Activated T-helper 2 cell treated with anti-CD3 and anti-CD28 coated beads, Interferon-gamma antibody, Interleukin-2, Interleukin-4, amounts not matched to agents 10 μg/mL and 5 μg/mL and 100 μg/mL, durations not matched to agents 14 hours and 24 hours and 36 hours (primary cell): ENCODE data around the gene CDK14. TPM values are rescaled to one million over a fixed set of nuclear protein-coding genes. Genes with fewer than 3 reads are reported as not detected.

ENCODE experiments used
- DNase-seq: peaks from one replicate; pipeline ENCODE4 v3.0.0; 2021; ENCODE audit warnings: low spot score
- H3K27ac Mint-ChIP-seq: one replicate; pipeline ENCODE4 v1.8.0; 2021; ENCODE audit warnings: mixed read lengths
- H3K27me3 Mint-ChIP-seq: one replicate; pipeline ENCODE4 v1.8.0; 2021; ENCODE audit warnings: low read depth, mixed read lengths
- H3K36me3 Mint-ChIP-seq: one replicate; pipeline ENCODE4 v1.8.0; 2021; ENCODE audit warnings: low read depth, mixed read lengths
- H3K4me1 Mint-ChIP-seq: one replicate; pipeline ENCODE4 v1.8.0; 2021; ENCODE audit warnings: low read depth, mixed read lengths
- H3K4me3 Mint-ChIP-seq: one replicate; pipeline ENCODE4 v1.8.0; 2021; ENCODE audit warnings: low read depth, mild to moderate bottlenecking, moderate library complexity, mixed read lengths
- H3K9me3 Mint-ChIP-seq: one replicate; pipeline ENCODE4 v1.8.0; 2021; ENCODE audit warnings: mixed read lengths
- intact Hi-C: fragments of 100-400 bp; cut with micrococcal nuclease; formaldehyde crosslinking; loops from one replicate; pipeline ENCODE4 v1.15.1; 2023
- total RNA-seq: library from RNA; stranded (reverse); gene quantifications from 2 replicates; pipeline ENCODE4 v1.2.3, GENCODE V29; 2022

The CDK14 gene
- total RNA-seq, 1 donor from 2014 or later: 2.2 TPM

- no peak overlapping the region for H3K27ac Mint-ChIP-seq
- H3K4me3 Mint-ChIP-seq: no peak overlapping the region
- H3K36me3 Mint-ChIP-seq: no peaks in the 10 kb centered on the region
- intact Hi-C loops: no loop called here
- no peaks in the 10 kb centered on the region for H3K27me3 Mint-ChIP-seq
- no peaks in the 10 kb centered on the region for H3K9me3 Mint-ChIP-seq
- H3K4me1 Mint-ChIP-seq: no peaks in the 10 kb centered on the region
- DNase-seq: no peak
Observed at GRCh38 chr7:91128683-91129348, 532.7 kb downstream of the CDK14 start.

DNA sequence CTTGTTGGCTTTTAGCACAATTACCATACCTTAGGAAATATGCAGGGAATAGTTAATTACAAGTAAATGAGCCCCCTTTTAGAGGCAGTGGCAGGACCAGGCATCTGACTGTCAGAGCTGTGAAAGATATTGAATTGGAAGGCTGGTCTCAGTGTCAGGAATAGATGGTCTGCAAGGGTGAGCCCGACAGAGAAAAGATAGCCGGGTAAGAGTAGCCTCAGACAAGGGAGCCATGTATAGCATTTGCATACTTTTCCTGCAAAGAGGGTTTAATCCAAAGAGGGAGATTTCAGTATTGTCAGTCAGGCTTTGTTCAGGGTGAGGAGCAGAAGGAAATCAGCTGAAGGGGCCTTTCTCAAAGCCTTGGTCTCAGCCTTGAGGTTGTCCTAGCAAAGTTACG, 539.2 kb downstream of the CDK14 start:
- Mint-ChIP-seq H3K4me1 (no peaks in the 10 kb centered on the region), H3K27me3 (no peaks in the 10 kb centered on the region), H3K36me3 (no peaks in the 10 kb centered on the region), H3K27ac (no peak overlapping the region), H3K9me3 (no peaks in the 10 kb centered on the region), H3K4me3 (no peak overlapping the region)
- no peak for DNase-seq
- intact Hi-C loops: no loop called here

DNA sequence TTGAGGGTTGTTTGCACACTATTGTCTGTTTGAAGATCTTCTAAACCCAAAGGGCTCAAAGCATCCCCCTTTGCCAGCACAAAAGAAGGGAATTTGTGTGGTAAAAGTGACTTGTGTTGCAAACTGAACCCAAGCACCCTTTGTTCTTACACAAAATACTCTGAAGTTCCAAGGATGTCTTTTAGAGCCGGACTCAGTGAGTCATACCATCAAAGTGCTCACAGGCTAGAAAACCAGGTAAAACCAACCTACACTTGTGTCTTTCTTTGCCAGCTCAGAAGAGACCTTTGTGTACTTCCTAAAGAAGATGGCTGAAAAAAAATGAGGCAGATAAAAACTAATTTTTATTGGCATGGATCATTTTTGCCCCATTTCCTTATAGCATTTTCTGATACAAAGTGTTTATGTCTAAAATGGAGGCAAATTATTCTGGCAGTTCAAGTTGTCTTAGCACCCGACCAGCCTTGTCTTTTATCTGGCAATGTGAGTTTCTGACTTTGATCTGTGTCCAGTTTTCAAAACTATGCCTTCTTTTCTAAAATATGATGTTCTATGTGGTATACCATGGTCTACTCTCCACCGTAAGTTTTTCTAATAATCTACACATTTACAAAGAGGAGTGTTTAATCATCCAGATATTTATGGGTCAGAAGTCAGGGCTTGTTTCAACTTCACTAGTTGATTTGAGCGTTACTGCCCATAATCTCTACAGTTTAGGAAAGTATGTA, 539.7 kb downstream of the CDK14 start:
- Mint-ChIP-seq H3K27ac (no peak overlapping the region), H3K9me3 (no peaks in the 10 kb centered on the region), H3K36me3 (no peaks in the 10 kb centered on the region), H3K4me3 (no peak overlapping the region), H3K4me1 (no peaks in the 10 kb centered on the region), H3K27me3 (no peaks in the 10 kb centered on the region)
- DNase-seq: no peak
- intact Hi-C loops: no loop called here

DNA sequence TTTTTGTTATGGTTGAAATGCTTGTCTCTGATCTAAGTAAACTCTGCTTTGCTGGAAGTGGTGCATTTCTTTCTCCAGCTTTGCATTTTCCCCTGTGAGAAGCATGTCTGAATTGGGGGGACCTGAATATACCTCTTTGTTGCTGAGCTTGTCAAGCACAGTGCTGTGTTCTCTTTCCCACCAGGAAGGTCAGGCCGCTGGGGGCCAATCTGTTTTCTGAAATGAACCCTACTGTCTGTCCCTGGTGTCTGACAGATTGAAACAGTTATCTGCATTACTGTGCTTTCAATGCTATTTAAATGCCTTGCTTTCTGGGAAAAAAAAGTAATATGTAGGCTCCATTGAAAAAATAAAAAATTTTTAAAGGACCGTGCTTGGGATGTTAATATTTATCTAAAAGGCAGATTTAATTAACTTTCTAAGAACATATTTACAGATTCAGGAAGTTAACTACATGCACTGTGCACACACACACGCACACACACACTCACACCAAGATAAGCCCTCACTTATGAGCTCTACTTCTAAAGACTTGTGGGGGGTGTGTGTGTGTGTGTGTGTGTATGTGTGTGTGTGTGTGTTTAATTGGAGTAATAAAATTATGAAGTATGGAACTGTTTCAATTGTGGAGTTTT, 541.1 kb downstream of the CDK14 start:
- Mint-ChIP-seq H3K27me3 (no peaks in the 10 kb centered on the region), H3K36me3 (no peaks in the 10 kb centered on the region), H3K4me3 (no peak overlapping the region), H3K4me1 (no peaks in the 10 kb centered on the region), H3K27ac (no peak overlapping the region), H3K9me3 (no peaks in the 10 kb centered on the region)
- intact Hi-C loops: no loop called here
- no peak for DNase-seq

GRCh38 chr7:91137788-91138368, 541.8 kb downstream of the CDK14 start:
- no peak overlapping the region for H3K27ac Mint-ChIP-seq
- H3K9me3 Mint-ChIP-seq: no peaks in the 10 kb centered on the region
- H3K4me1 Mint-ChIP-seq: no peaks in the 10 kb centered on the region
- no peaks in the 10 kb centered on the region for H3K36me3 Mint-ChIP-seq
- no peaks in the 10 kb centered on the region for H3K27me3 Mint-ChIP-seq
- intact Hi-C loops: no loop called here
- H3K4me3 Mint-ChIP-seq: no peak overlapping the region
- no peak for DNase-seq

DNA sequence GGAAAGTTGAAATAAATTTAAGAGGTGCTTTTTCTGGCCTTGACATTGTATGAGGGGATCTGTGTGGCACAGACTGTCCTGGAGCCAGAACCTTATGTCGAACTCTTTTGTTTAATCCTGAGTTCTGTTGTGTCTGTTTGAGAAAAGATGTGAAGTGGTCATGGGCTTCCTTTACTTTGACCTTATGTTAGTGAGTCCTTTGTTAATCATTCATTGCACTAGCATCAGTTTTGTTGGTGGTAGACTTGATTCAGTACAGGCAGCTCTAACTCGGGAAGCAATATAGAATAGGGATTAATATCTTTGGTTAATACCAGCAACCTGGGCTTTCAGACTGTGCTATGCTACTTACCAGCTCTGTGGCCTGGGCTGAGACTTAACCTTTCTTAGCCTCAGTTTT, 544.2 kb downstream of the CDK14 start:
- Mint-ChIP-seq H3K9me3 (no peaks in the 10 kb centered on the region), H3K4me3 (no peak overlapping the region), H3K27me3 (no peaks in the 10 kb centered on the region), H3K4me1 (no peaks in the 10 kb centered on the region), H3K36me3 (no peaks in the 10 kb centered on the region), H3K27ac (no peak overlapping the region)
- intact Hi-C loops: no loop called here
- no peak for DNase-seq

DNA sequence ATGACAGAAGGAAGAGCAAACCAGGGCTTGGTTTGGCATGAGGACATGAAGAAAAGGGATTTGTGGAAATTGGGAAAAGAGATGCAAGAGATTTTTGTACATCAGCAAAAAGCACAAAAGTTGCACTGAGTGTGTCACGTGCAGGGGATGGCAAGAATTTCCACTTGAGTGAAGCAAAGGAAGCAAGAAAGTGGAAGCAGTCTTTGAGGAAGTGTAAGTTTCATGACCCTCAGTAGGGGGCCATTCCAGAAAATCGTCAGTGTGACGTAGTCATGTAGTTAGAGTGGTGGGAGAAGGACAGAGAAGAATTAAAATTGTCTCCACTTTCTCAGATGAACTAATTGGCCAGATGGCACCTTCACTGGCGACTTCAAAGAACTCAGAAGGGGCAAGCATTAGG, 544.9 kb downstream of the CDK14 start:
- H3K27me3 Mint-ChIP-seq: no peaks in the 10 kb centered on the region
- no peaks in the 10 kb centered on the region for H3K36me3 Mint-ChIP-seq
- no peak overlapping the region for H3K27ac Mint-ChIP-seq
- no peaks in the 10 kb centered on the region for H3K4me1 Mint-ChIP-seq
- intact Hi-C loops: no loop called here
- H3K9me3 Mint-ChIP-seq: no peaks in the 10 kb centered on the region
- no peak for DNase-seq
- no peak overlapping the region for H3K4me3 Mint-ChIP-seq

DNA sequence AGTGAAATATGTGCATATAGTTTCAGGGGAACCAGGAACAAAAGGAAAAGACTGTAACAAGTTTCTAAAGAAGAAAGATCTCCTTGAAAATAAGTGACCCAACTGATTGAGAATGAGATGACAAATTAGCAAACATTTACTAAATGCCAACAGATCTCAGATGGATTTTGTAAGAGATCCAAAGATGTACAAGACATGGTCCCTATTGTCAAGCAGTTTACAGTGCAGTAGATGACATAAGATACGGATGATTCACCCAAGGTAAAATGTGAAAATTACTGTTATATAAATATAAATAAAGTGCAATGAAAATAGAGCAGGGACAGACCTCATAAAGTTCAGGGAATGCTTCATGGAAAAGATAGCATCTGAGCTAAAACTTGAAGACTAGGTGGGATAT, 546.6 kb downstream of the CDK14 start:
- Mint-ChIP-seq H3K4me1 (no peaks in the 10 kb centered on the region), H3K27me3 (no peaks in the 10 kb centered on the region), H3K4me3 (no peak overlapping the region), H3K36me3 (no peaks in the 10 kb centered on the region), H3K9me3 (no peaks in the 10 kb centered on the region), H3K27ac (no peak overlapping the region)
- intact Hi-C loops: no loop called here
- DNase-seq: no peak

- Mint-ChIP-seq H3K4me3 (no peak overlapping the region), H3K36me3 (no peaks in the 10 kb centered on the region), H3K4me1 (no peaks in the 10 kb centered on the region), H3K27ac (no peak overlapping the region), H3K9me3 (no peaks in the 10 kb centered on the region), H3K27me3 (no peaks in the 10 kb centered on the region)
- DNase-seq: no peak
- intact Hi-C loops: no loop called here
Observed at GRCh38 chr7:91149341-91150246, 553.5 kb downstream of the CDK14 start.

DNA sequence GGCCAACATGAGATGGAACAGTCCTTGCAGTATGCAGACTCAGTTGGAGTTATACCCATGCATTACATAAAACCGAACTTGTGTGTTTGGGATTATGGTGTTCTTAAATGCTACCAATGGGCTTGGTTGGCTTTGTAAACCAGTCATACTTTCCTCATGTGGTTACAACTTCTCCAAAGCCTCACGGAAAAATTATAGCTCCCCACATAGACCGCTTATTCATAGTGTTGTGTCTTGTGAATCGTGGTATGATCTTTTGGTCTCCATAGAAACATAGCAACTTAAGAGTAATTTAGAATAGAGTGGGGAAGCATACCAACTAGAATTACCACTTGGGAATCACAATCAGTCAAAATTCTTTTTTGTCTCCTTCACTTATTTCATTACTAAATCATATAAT, 555.8 kb downstream of the CDK14 start:
- no peaks in the 10 kb centered on the region for H3K9me3 Mint-ChIP-seq
- intact Hi-C loops: no loop called here
- H3K4me1 Mint-ChIP-seq: no peaks in the 10 kb centered on the region
- H3K27ac Mint-ChIP-seq: no peak overlapping the region
- no peak for DNase-seq
- no peak overlapping the region for H3K4me3 Mint-ChIP-seq
- H3K36me3 Mint-ChIP-seq: no peaks in the 10 kb centered on the region
- no peaks in the 10 kb centered on the region for H3K27me3 Mint-ChIP-seq

DNA sequence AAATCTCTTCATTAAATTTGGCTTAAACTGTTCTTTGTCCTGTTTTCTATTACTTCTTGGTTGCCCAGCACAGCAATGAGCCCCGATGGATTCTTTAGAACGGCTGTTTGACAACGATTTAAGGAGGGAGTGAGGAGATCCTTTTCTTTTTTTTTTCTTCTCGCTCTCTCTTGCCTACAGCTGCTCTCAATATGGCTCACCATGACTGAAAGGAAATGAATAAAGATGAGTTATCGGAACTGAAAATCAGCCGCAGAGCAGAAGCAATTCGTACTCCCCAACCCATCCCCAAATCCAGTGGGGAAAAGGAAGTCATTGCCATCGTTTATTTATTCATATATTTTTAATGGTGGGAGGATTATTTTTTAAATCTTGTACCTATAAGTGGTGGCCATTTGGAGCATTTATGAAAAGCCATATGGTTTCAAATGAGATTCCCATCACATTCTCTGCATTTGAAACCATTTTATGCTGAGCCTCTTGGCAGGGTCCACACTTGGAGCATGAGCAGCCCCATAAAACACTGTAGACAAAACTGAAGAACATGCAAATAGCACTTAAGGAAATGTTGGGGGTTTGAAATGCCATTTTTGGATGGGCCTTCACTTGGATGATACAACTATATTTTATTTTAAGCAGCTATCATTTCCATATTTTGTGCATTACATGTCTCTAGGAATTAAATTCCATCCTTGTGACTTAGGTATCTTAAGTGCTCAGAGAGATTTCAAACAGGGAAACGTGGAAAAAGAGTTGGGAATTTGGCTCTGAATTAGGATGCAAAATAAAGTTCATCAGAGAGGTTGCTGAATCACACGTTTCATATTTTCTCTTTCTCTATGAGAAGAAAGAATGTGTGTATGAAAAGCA, 560.4 kb downstream of the CDK14 start:
- Mint-ChIP-seq H3K4me1 (no peaks in the 10 kb centered on the region), H3K27me3 (no peaks in the 10 kb centered on the region), H3K9me3 (no peaks in the 10 kb centered on the region), H3K4me3 (no peak overlapping the region), H3K36me3 (no peaks in the 10 kb centered on the region), H3K27ac (no peak overlapping the region)
- intact Hi-C loops: no loop called here
- no peak for DNase-seq
